Smooth muscle cell (in vitro differentiated cells): ENCODE results near the gene NPIPA1. TPM values are rescaled to one million over a fixed set of nuclear protein-coding genes. Genes with fewer than 3 reads are reported as not detected.

Experiments
- microRNA counts: library from miRNA; unstranded; fragments of <30 nt; microRNA quantifications from one replicate; lab custom pipeline; 2016
- microRNA-seq: library from miRNA; unstranded; fragments of <30 nt; microRNA quantifications from one replicate; pipeline ENCODE4, GENCODE V29; 2016; ENCODE audit warnings: borderline number of aligned reads
- polyA plus RNA-seq: library from polyadenylated mRNA; unstranded; fragments of >200 nt; fragmentation: Nextera tagmentation; extraction: Ambion mirVana; gene quantifications from 2 replicates; pipeline ENCODE4 v1.2.1, GENCODE V29; 2016
- small RNA-seq: library from RNA; depleted of rRNA; stranded (forward); fragments of <200 nt; gene quantifications from one replicate; pipeline ENCODE3, GENCODE V24; 2014
- total RNA-seq: library from RNA; depleted of rRNA; stranded (reverse); fragments of >200 nt; gene quantifications from 2 replicates; pipeline ENCODE4 v1.2.3, GENCODE V29; 2014

The NPIPA1 gene
- total and polyA plus RNA-seq, 2 experiments from 2014 or later, result 34.8 to 39.5 TPM

MicroRNA genes within 50 kb of the gene (microRNA counts, 767-probe panel; counts per million panel counts)
- 183 counts per million for microRNA hsa-miR-3180-3p (lab: Ali Mortazavi, UCI)
- 183 counts per million for microRNA hsa-miR-3180-5p (lab: Ali Mortazavi, UCI)

Small RNA genes lying within 50 kb of the gene (microRNA-seq; reads per million reads assigned to microRNA genes)
- not detected for gene MIR3180-1
- not detected for gene MIR3670-1
- not detected for gene MIR6511A1
- gene MIR6770-1, result not detected

Small RNA genes lying within 50 kb of the gene (small RNA-seq; reads per million reads assigned to genes)
- gene AC138932.4 (not detected), gene MIR3180-1 (not detected), gene MIR3670-1 (not detected), gene MIR6511A1 (not detected), gene MIR6770-1 (not detected), gene RF00019 (not detected)

Other genes with a start within 250 kb of the NPIPA1 start
- not detected in 2 replicates for gene PLA2G10, start 243.1 kb upstream of the NPIPA1 start, total RNA-seq
- gene PLA2G10, start 243.1 kb upstream of the NPIPA1 start, polyA plus RNA-seq, result 0.59 TPM in 1 of 2 replicates, not detected in the other
- 0.94 and 4.3 TPM in 2 replicates for gene NPIPA3, start 234.0 kb upstream of the NPIPA1 start, total RNA-seq
- 0.81 and 1.1 TPM in 2 replicates for gene NPIPA3, start 234.0 kb upstream of the NPIPA1 start, polyA plus RNA-seq
- gene NPIPA2, start 194.9 kb upstream of the NPIPA1 start, total RNA-seq, result 3.9 TPM in 1 of 2 replicates, not detected in the other
- gene NPIPA2, start 194.9 kb upstream of the NPIPA1 start, polyA plus RNA-seq, result 3.7 and 7.0 TPM in 2 replicates
- gene NOMO1, start 103.7 kb upstream of the NPIPA1 start, total RNA-seq, result 85.7 and 96.0 TPM in 2 replicates
- 74.2 and 91.4 TPM in 2 replicates for gene NOMO1, start 103.7 kb upstream of the NPIPA1 start, polyA plus RNA-seq
- gene PDXDC1, start 37.6 kb downstream of the NPIPA1 start, total RNA-seq, result 102 and 124 TPM in 2 replicates
- 113 and 114 TPM in 2 replicates for gene PDXDC1, start 37.6 kb downstream of the NPIPA1 start, polyA plus RNA-seq
- gene NTAN1, start 118.6 kb downstream of the NPIPA1 start, total RNA-seq, result 66.9 and 70.0 TPM in 2 replicates
- gene NTAN1, start 118.6 kb downstream of the NPIPA1 start, polyA plus RNA-seq, result 96.6 and 96.9 TPM in 2 replicates
- 47.1 and 48.6 TPM in 2 replicates for gene RRN3, start 156.8 kb downstream of the NPIPA1 start, total RNA-seq
- gene RRN3, start 156.8 kb downstream of the NPIPA1 start, polyA plus RNA-seq, result 17.1 and 17.7 TPM in 2 replicates